ENCODE data around the gene CCDC12. TPM values are rescaled to one million over a fixed set of nuclear protein-coding genes. Genes with fewer than 3 reads are reported as not detected.

Gene CCDC12
- total and polyA plus RNA-seq, 2 of the 13 experiments (the other 11 are each of a cell fraction or from before 2014, with no cell fraction given), result 30.1 to 49.5 TPM

DNA sequence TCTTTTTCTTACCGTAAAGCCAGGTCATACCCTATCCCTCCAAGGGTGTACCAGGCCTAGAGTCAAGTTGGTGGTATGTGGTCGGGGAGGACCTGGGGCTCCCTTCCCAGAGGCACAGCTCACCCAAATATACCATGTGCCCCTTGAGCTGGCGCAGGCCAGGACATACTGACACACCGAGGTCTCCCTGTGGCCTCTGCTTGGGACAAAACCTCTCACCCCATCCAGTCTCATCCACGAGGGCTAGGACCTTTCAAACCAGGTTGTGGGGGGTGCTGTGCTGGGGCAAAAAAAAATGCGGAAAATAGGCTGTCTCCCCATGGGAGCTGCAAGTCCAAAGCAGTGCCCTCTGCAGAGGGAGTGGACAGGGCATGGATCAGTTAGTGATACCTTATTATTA is 76.2 kb downstream of the CCDC12 start:
- no peak for TF ChIP-seq ZNF572 (CRISPR knock-in tag; IDR thresholded peaks at IDR 0.05)
- TF ChIP-seq NR2F6 (IDR thresholded peaks at IDR 0.05), result no peak
- no peak for TF ChIP-seq NR2F6 (CRISPR knock-in tag; IDR thresholded peaks at IDR 0.05)
- TF ChIP-seq TARDBP (CRISPR knock-in tag; IDR thresholded peaks at IDR 0.05), result no peak
- TF ChIP-seq, protein P1, sequence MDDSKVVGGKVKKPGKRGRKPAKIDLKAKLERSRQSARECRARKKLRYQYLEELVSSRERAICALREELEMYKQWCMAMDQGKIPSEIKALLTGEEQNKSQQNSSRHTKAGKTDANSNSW (CRISPR knock-in tag; IDR thresholded peaks at IDR 0.05; ENCODE audit: borderline replicate concordance), result no peak
- no peak for TF ChIP-seq SCMH1 (CRISPR knock-in tag; IDR thresholded peaks at IDR 0.05; ENCODE audit: borderline replicate concordance)
- no peak for TF ChIP-seq ZMAT3 (CRISPR knock-in tag; conservative IDR thresholded peaks at IDR 0.05)
- no peak for TF ChIP-seq DNMT1 (CRISPR knock-in tag; IDR thresholded peaks at IDR 0.05)
- no peak for TF ChIP-seq EZH2 (conservative IDR thresholded peaks at IDR 0.05; ENCODE audit: low read depth, low read length)
- TF ChIP-seq, protein P2, sequence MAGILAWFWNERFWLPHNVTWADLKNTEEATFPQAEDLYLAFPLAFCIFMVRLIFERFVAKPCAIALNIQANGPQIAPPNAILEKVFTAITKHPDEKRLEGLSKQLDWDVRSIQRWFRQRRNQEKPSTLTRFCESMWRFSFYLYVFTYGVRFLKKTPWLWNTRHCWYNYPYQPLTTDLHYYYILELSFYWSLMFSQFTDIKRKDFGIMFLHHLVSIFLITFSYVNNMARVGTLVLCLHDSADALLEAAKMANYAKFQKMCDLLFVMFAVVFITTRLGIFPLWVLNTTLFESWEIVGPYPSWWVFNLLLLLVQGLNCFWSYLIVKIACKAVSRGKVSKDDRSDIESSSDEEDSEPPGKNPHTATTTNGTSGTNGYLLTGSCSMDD (CRISPR knock-in tag; IDR thresholded peaks at IDR 0.05), result no peak
- no peak for TF ChIP-seq MED13 (CRISPR knock-in tag; IDR thresholded peaks at IDR 0.05)
- Histone ChIP-seq H3K9me3 (ENCODE audit: low read length) (no peaks in the 10 kb centered on the region), H2AFZ (ENCODE audit: low read length) (no peak overlapping the region), H3K4me1 (ENCODE audit: insufficient read depth, low read length) (no peaks in the 10 kb centered on the region), H4K20me1 (ENCODE audit: insufficient read depth, low read length) (no peaks in the 10 kb centered on the region), H3K9ac (ENCODE audit: insufficient read depth, low read depth, low read length) (no peak overlapping the region), H3K4me3 (replicated peaks in 1 of 3; ENCODE audit: insufficient read depth in 1 of 3, low read depth in 2 of 3, low read length in 3 of 3) (no peak overlapping the region), H3K79me2 (ENCODE audit: insufficient read depth, low read length) (no peaks in the 10 kb centered on the region), H3K36me3 (replicated peaks in 1 of 2; ENCODE audit: control insufficient read depth in 1 of 2, insufficient read depth in 2 of 2, low read length in 2 of 2) (no peaks in the 10 kb centered on the region), H3K27me3 (ENCODE audit: control insufficient read depth in 1 of 2, insufficient read depth in 2 of 2, low read length in 2 of 2) (peaks cover 6 to 26% of the 10 kb centered on the region in 2 experiments; a peak in 3 of 5 replicates), H3K27ac (ENCODE audit: extremely low read length, insufficient read depth, low read length) (no peak overlapping the region), H3K4me2 (ENCODE audit: low read depth, low read length) (no peak overlapping the region)
- POLR2A ChIA-PET, result no interaction called here
- CTCF ChIA-PET (ENCODE audit: low intra/inter-chr PET ratio, low total read pairs), result no interaction called here
- intact Hi-C loops (cut with micrococcal nuclease; ENCODE audit: unreplicated experiment) (no loop called here), in situ Hi-C loops (cut with HindIII; ENCODE audit: extremely low pct_ligation_motif_present, low pct_unique_long_range_greater_than_20kb) (no loop called here)
- DNase-seq (ENCODE audit: low spot score) (no peak), FAIRE-seq (no peak), ATAC-seq (no peak)
- no TSS peak for BruUV-seq (replicated peaks)
- 15% methylated on average over 2 of the region's 6 CpGs for WGBS (ENCODE audit: low lambda C conversion rate)
